ENCODE measurements around the gene CCDC190.

GRCh38 chr1:162822391-162823200 lies 38.4 kb downstream of the CCDC190 start:
- TF ChIP-seq SUZ12 (IDR thresholded peaks at IDR 0.05; ENCODE audit: extremely low read depth, insufficient read depth, insufficient read length) (no peak), YY1 (IDR thresholded peaks at IDR 0.05; ENCODE audit: insufficient read depth, insufficient read length) (no peak)
